ENCODE data around the gene HCK.
"Not testable (repeated sequence)": the region's sequence is repeated elsewhere in the genome, so short reads cannot be mapped to it uniquely, and the experiment has no call there.

Gene HCK

DNA sequence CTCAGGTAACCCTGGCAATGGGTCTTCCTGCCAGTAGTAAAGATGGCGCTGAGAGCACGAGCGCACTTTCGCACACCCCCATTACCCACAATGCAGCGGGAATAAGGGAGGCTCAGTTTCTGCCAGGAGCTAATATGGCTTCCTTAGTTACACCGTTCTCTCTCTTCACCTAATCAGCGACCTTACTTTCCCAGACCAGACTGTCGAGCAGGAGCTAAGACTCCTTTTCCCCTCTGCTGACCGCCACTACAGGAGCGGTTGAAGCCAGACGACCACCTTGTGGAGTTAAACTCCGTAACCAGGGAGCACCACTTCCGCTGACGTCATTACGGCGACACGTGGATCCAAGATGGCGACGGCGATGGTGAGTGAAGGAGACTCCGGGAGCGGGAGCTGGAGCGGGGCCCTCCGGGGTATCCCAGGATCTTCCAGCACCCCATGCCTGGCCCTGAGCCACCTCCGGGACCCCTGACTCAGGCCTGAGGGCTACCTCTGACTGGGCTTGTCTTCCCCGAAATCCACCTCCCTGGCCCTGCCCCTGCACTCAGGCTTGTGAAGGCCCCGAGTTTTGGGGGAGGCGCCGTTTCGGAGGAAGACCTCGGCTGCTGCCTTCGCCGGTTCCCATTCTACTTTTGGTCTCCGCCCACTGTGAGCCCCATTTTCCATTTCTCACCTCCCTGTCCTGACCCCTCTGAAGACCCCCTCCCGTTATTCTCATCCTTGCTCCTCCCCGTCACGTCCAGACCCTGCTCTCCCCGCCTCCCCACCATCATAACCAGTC lies 57.5 kb downstream of the HCK start, which contains the start of gene TM9SF4:
Gene TM9SF4, plus strand, starts transcription at position 323 of the 781 bp plus-strand sequence. Its CDS starts 27 bp downstream, at position 350.
- peak; percentile 88 for DNase-seq

DNA sequence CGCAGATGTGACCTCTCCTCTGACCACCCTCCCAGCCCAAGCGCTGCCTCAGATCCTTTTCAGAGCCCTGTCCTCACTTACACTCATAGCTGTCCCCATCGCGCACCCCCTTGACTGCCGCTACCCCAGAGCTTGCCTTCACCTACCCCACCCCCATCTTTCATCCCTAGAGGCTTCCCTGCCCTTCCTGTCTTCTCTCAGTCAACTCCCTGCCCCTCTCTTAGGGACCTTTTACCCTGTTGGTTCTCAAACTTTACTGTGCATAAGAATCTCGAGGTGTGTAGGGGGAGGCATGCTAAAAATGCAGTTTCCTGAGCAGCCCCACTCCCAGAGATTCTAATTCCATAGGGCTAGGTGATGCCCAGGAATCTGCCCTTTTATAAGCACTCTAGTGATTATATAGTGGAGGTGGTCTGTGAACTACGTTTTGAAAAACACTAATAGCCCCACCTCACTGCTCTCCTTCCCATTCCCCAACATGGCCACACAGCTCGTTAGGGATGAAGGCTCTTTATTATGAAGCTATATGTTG lies 58.2 kb downstream of the HCK start:
- DNase-seq: no peak

DNA sequence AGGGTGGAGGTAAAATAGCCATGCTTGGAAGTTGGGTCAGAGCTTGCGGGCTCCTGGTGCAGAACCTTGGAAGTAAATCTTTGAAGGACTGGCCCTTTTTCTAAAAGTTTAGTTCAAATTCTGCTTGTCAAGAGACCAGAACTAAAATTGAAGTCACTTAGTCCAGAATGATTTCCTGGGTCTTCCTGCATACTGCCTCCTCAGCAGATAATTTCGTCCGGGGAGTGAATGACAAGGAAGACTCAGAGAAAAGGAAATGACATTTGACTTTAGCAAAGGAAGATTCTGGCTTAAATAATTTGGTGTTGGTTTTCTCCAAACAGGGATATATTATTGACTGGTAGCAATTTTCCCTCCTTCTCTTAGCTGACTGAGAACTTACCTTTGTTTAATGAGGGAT lies 58.7 kb downstream of the HCK start:
- DNase-seq: no peak

DNA sequence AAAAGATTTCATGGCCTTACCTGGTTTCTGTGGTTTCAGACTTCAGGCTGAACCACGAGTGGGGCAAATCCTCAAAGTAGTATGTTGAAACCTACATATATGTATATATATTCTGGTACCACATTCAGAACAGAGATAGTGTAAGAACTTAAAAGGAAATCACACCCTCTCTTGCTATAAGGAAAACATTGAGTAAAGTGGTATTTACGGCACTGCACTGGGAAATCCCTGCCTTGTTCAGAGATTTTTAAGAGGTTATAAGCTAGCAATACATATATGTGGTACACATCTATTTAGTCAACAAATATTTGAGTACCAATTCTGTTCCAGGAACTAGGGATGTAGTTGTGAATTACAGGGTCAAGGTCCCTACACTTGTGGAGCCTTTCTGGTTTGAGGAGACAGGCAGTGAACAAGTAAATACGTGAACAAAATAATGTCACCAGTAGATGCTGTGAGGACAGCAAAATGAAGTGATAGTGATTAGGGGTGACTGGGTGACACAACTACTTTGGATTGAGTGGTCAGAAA lies 59.2 kb downstream of the HCK start:
- no peak for DNase-seq

DNA sequence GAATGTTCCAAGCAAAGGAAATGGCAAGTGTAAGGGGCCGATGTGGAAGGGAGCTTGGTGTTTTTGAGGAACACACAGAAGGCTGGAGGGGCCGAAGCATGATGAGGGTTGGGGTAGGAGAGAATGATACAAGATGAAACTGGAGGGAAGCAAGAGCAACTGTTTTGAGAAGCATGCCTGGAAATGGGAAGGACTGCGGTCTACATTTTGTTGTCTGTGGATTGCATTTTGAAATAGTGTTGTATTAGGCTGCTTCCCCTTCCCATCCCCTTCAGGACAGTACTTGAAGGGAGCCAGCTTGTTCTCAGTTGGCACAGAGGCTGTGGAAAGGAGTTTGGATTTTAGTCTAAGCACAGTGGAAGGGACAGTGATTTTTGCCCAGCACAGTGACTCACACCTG lies 59.7 kb downstream of the HCK start:
- no peak for DNase-seq

DNA sequence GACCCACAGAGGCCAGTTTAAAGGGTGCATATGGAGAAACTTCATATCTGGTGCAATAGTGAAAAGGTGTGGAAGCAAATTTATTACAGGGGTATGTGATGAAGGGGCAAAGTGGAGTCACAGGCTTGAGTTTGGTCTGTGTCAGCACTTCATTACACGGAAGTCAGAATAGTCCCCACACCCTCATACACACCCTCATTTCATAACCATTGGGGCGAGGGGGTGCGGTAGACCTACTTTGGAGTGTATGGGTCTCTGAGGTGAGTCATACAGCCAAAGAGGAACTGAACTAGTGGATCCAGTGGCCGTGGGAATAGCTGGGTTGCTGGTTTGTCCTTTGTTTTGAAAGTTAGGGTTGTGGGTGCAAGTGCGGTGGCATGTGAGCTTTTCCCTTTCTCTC lies 60.8 kb downstream of the HCK start:
- no peak for DNase-seq

DNA sequence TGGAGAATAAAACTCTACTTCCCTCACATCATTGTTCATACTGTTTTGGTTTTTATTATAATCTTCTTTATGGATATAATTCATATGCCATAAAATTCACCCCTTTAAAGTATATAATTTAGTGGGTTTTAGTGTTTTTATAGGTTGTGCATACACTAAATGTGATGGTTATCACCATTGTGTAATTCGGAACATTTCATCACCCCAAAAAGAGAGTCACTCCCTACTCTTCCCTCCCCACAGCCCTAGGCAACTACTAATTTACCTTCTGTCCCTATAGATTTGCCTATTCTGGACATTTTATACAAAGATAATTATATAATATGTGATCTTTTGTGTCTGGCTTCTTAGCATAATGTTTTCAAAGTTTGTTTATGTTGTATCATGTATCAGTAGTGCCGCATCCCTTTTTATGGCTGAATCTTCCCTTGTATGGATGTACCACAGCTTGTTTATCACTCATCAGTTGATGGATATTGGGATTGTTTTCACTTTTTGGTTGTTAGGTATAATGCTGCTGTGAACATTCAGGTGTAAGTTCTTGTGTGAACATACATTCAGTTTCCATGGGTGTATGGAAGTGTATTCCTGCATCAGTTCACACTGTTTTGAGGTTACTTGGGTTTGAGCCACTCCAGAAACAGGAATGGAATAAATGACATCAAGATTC lies 61.7 kb downstream of the HCK start:
- no peak for DNase-seq

DNA sequence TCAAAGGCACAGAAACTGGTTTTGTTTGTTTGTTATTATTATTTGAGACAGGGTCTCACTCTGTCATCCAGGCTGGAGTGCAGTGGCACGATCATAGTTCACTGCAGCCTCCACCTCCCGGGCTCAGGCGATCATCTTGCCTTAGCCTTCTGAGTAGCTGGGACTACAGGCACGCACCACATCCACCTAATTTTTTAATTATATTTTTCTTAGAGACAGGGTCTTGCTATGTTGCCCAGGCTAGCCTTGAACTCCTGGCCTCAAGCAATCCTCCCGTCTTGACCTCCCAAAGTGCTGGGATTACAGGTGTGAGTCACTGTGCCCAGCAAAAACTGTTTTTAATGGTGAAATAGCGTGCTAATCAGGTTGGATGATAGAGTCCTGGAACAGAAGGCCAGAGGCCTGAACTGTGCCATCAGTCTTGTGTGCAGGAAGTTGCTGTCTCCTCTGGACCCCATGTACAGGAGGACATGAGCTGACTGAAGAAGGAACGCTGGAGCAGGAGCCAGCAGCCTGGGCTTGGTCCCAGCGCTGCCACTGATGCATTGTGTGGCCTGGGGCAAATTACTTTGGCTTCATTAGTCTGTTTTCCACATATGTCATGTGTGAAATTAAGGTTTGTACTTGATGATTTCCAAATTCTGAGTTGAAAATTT lies 62.4 kb downstream of the HCK start:
- DNase-seq: no peak

DNA sequence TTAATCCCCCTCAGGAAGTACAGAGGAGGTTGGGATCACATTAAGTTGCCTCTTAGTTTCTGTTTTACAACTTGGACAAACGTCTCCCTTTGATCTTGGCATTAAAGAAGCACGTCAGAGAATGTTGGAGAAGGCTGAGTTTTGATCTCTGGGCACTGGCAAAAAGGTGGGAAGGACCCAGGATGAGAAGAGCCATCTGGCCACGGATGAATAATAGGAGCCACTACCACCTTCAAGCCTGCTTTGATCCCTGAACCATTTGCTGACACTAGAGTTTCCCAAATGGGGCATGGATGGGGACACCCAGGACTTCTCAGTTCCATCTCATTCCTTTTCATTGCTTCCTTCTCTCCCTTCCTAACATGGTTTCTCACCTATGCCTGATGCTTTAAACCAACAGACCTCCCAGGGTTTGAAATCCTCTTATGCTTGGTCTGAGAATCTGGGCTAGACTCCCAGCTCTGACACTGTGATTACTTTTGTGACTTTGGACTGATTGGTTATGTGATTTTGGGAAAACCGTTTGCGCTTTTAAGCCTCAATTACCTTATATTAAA lies 63.2 kb downstream of the HCK start:
- DNase-seq: no peak

DNA sequence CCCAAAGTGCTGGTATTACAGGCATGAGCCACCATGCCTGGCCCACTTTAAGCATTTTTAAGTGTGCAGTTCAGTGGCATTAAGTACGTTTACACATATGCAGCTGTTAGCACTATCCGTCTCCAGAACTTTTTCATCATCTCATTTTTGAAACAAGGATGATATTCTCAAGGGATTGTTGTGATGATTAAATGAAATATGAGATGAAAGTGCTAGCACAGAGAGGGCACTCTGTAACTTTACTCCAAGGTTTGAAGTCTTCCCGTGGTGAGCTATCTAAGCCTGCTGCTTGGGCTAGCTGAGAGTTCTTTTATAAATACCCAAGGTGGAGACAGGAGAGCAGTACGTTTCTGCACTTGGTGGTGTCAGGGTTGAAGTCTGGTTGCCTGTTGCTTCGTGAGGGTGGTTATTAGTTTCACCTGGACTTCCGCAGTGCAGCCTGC lies 64.1 kb downstream of the HCK start:
- no peak for DNase-seq

DNA sequence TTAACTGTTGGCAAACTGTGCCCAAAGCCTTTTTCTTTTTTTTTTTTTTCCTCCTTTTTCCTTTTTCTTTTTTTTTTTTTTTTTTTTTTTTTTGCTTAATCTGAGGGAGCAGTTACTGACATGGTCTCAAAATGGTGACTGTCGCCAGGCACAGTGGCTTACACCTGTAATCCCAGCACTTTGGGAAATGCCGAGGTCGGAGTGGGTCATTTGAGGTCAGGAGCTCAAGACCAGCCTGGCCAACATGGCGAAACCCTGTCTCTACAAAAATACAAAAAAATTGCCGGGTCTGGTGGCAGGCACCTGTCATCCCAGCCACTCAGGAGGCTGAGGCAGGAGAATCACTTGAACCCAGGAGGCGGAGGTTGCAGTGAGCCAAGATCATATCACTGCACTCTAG lies 64.8 kb downstream of the HCK start:
- not testable (repeated sequence) for DNase-seq

DNA sequence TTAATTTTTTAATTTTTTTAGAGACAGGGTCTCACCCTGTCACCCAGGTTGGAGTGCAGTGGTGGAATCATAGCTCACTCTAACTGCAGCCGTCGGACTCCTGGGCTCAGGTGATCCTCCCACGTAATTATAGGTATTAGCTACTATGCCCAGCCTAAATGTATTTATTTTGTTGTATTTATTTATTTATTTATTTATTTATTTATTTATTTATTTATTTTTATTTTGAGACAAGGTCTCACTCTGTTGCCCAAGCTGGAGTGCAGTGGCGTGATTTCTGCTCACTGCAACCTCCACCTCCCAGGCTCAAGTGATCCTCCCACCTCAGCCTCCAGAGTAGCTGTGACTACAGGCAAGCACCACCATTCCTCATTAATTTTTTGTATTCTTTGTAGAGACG lies 66.4 kb downstream of the HCK start:
- DNase-seq: not testable (repeated sequence)

DNA sequence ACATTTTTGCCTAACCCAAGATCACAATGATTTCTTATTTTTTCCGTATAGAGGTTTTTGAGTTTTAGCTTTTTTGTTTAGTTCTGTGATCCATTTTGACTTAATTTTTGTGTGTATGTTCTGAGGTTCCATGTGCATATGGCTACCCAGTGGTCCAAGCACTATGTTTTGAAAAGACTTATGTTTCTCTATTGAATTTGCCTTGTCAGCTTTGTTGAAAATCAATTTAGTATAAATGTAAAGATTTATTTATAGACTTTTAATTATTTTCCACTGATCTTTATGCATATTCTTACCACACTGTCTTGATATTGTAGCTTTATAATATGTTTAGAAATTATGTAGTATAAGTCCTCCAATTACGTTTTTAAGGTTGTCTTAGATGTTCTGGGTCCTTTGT lies 67.7 kb downstream of the HCK start:
- no peak for DNase-seq

DNA sequence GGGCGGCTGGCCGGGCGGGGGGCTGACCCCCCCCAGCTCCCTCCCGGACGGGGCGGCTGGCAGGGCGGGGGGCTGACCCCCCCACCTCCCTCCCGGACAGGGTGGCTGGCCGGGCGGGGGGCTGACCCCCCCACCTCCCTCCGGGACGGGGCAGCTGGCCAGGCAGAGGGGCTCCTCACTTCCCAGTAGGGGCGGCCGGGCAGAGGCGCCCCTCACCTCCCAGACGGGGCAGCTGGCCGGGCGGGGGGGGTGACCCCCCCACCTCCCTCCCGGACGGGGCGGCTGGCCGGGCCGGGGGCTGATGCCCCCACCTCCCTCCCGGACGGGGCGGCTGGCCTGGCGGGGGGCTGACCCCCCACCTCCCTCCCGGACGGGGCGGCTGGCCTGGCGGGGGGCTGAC lies 69.9 kb downstream of the HCK start:
- not testable (repeated sequence) for DNase-seq

DNA sequence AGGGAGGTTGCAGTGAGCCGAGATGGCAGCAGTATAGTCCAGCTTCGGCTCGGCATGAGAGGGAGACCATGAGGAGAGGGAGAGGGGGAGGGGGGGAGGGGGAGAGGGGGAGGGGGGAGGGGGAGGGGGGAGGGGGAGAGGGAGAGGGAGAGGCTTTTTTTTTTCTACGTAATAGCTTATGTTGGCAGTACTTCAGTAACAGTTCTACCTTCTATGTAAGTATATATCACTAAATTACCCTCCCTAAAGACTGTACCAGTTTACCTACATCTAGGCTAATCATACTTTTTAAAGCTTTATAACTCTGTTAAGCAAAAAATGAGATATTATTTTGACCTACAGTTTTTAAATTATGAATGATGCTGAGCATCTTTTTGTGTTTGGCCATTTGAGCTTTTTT lies 71.0 kb downstream of the HCK start:
- no peak for DNase-seq

DNA sequence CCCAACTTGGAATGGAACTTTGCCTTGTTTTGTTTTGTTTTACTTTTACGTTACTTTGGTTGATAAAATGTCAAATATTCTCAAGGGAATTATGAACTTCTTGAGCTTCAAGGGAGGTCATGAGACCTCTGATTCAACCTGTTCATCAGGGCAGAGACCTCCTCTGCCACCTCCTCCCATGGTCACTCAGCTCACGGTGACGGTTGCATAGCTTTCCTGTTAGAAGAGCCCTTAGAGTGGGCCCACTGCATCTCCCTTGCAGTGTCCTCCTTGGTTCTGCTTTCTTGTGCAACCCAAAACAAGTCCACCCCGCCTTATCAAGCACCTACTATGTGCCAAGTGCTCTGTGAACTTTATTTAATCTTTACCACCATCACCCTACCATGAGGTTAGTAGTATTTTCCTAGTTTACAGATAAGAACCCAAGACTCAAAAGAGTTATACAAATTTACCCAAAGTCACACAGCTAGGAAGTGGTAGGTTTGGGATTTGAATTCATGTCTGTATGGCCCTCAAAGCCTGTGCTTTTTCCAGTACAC lies 72.9 kb downstream of the HCK start:
- DNase-seq: no peak

DNA sequence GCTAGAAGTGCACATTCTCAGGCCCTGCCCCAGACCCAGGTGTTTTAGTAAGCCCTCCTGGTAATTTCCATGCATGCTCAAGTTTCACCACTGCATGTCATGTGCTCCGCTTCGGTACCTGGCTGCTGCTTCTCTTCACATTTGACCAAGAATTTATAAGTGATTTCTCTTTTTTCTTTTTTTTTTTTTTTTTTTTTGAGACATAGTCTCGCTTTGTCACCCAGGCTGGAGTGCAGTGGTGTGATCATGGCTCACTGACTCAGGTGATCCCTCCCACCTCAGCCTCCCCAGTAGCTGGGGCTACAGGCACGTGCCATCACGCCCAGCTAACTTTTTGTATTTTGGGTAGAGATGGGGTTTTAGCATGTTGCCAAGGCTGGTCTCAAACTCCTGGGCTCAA lies 73.5 kb downstream of the HCK start:
- no peak for DNase-seq

DNA sequence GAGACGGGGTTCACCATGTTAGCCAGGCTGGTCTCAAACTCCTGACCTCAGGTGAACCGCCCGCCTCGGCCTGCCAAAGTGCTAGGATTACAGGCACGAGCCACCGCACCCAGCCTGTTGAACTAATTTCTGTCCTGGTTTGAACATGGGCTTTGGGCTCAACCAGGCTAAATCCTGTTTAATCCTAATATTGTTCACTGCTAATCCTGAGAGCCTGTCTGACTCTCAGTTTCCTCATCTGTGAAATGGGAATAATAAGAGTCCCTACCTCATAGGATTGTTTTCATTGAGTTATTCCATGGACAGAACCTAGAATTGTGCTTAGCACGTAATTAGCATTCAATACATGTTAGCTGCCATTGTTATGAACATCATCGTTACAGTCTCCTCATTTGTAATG lies 74.9 kb downstream of the HCK start:
- no peak for DNase-seq

DNA sequence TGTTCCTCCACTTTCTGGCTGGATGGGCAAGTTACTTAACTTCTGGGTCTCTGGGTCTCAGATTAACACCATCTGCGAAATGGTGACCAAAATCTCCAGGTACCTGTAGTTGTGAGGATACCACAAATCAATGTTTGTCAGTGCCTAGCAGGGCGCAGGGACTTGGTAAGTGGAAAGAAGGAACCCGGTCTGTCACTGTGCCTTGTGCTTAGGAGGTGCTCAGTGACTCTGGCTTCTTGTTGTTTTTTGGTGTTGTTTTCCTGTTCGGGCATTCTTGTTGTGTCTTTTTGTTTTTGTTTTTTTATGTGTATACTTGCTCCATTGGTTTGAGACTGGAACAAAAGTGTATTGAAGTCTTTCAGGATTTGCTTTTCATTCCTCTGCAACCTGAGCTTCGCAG lies 75.3 kb downstream of the HCK start:
- no peak for DNase-seq

DNA sequence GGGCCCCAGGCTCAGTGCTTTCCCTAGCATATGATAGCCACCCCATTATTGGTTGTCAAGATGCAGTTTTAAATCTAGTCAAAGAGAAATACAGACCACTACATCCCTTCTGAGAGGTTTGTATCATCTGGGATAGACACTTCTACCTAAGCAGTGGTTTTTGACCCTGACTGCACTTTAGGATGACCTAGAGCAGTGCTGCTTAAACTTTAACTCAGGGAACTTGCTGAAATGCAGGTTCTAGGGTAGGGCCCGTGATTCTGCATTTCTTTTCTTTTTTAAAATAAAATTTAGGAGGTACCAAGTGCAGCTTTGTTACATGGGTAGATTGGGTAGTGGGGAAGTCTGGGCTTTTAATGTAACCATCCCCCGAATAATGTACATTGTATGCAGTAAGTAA lies 76.1 kb downstream of the HCK start:
- DNase-seq: no peak

DNA sequence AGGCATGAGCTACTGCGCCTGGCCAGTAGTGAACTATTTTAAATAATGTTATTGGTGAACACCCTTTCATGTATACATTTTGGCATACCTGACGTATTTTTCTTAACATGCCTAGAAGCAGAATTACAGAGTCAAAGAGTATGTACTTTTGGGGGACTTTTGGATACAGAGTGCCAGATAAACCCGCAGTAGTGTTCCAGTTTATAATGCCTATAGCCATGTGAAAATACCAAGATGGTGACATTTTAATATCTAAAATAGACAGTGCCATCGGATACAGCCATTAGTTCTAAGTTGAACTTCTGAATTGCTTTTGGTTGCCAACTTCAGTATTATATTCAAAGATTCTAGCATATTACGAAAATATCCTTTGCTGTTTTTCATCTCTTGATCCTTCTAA lies 77.8 kb downstream of the HCK start:
- no peak for DNase-seq

DNA sequence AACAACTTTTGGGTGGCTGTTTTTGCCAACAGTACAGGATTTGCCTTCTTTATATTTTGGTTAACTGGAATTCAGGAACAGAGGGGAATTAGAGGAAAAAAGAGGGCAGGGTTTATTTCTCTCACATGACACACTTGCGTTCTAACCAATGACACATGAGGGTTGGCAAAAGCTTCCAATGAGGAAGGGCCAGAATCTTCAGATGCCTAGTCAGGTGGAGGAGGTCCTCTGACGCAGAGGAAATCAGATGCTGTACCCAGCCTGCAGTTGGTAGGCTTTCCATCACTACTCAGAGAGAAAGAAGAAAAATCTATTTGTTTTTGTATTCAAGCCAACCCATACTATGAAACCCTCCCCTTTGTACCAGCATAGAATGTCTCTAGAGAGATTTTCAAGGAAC lies 78.3 kb downstream of the HCK start:
- DNase-seq: no peak

DNA sequence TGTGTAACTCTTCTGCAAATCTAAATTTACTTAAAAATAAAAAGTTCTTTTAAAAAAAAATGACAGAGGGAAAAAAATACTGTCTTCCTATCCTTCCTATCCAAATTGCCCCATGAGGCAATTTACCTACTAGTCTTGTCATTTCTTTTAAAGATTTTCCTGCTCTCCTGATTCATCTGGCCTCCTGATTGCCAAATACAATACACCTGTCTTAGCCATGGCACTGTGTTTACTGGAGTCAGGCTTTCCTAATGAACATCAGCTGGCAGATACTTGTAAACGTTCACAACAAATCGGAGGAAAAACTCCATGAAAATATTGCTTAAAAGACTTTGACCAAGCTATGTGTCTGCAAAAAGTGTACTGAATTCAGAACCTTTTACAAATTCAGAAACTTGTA lies 78.9 kb downstream of the HCK start:
- DNase-seq: no peak
